ENCODE results near the gene ZCCHC14. TPM values are rescaled to one million over a fixed set of nuclear protein-coding genes. Genes with fewer than 3 reads are reported as not detected.

Gene ZCCHC14
- polyA plus RNA-seq, 2 donors: 6.8 to 8.0 TPM

GRCh38 chr16:87454391-87454790 lies 38.4 kb downstream of the ZCCHC14 start:
- WGBS, 2 donors: 92 to 96% methylated on average over 3 of the region's 3 CpGs
- H3K9me3 ChIP-seq (ENCODE audit: control insufficient read depth in 2 of 2, insufficient read depth in 1 of 2, low read depth in 1 of 2, low read length in 1 of 2): no peaks in the 10 kb centered on the region
- no peaks in the 10 kb centered on the region for H3K4me1 ChIP-seq (ENCODE audit: control insufficient read depth in 2 of 2, insufficient read depth in 2 of 2, low read length in 1 of 2)
- no peak overlapping the region for H3K27ac ChIP-seq (ENCODE audit: low read depth in 2 of 2, low read length in 1 of 2)
- H3K36me3 ChIP-seq (ENCODE audit: control insufficient read depth in 2 of 2, insufficient read depth in 2 of 2, low read length in 1 of 2): peaks cover 10 to 39% of the 10 kb centered on the region in 2 donors
- H3K27me3 ChIP-seq (ENCODE audit: control insufficient read depth in 1 of 2, insufficient read depth in 2 of 2, low read length in 2 of 2): no peaks in the 10 kb centered on the region
- no peak overlapping the region for H3K4me3 ChIP-seq (ENCODE audit: low read depth in 1 of 2, low read length in 2 of 2)

- H3K4me3 ChIP-seq (ENCODE audit: low read depth in 1 of 2, low read length in 2 of 2): no peak overlapping the region
- H3K27me3 ChIP-seq (ENCODE audit: control insufficient read depth in 1 of 2, insufficient read depth in 2 of 2, low read length in 2 of 2): no peaks in the 10 kb centered on the region
- no peaks in the 10 kb centered on the region for H3K9me3 ChIP-seq (ENCODE audit: control insufficient read depth in 2 of 2, insufficient read depth in 1 of 2, low read depth in 1 of 2, low read length in 1 of 2)
- peaks cover 10 to 32% of the 10 kb centered on the region in 2 donors for H3K36me3 ChIP-seq (ENCODE audit: control insufficient read depth in 2 of 2, insufficient read depth in 2 of 2, low read length in 1 of 2)
- H3K27ac ChIP-seq (ENCODE audit: low read depth in 2 of 2, low read length in 1 of 2): no peak overlapping the region
- H3K4me1 ChIP-seq (ENCODE audit: control insufficient read depth in 2 of 2, insufficient read depth in 2 of 2, low read length in 1 of 2): no peaks in the 10 kb centered on the region
- WGBS, 2 donors: 90% methylated on average over 14 of the region's 14 CpGs
These were observed 39.5 kb downstream of the ZCCHC14 start for GRCh38 chr16:87453326-87453725.

GRCh38 chr16:87451563-87452210 lies 41.1 kb downstream of the ZCCHC14 start:
- H3K4me1 ChIP-seq (ENCODE audit: control insufficient read depth in 2 of 2, insufficient read depth in 2 of 2, low read length in 1 of 2): no peaks in the 10 kb centered on the region
- peaks cover 10 to 26% of the 10 kb centered on the region in 2 donors for H3K36me3 ChIP-seq (ENCODE audit: control insufficient read depth in 2 of 2, insufficient read depth in 2 of 2, low read length in 1 of 2)
- H3K4me3 ChIP-seq (ENCODE audit: low read depth in 1 of 2, low read length in 2 of 2): no peak overlapping the region
- H3K9me3 ChIP-seq (ENCODE audit: control insufficient read depth in 2 of 2, insufficient read depth in 1 of 2, low read depth in 1 of 2, low read length in 1 of 2): no peaks in the 10 kb centered on the region
- 87% methylated on average over 18 of the region's 18 CpGs for WGBS, 2 donors
- no peak overlapping the region for H3K27ac ChIP-seq (ENCODE audit: low read depth in 2 of 2, low read length in 1 of 2)
- H3K27me3 ChIP-seq (ENCODE audit: control insufficient read depth in 1 of 2, insufficient read depth in 2 of 2, low read length in 2 of 2): no peaks in the 10 kb centered on the region

GRCh38 chr16:87448866-87449265 lies 44.0 kb downstream of the ZCCHC14 start:
- Histone ChIP-seq H3K4me3 (ENCODE audit: low read depth in 1 of 2, low read length in 2 of 2) (no peak overlapping the region), H3K27ac (ENCODE audit: low read depth in 2 of 2, low read length in 1 of 2) (no peak overlapping the region), H3K4me1 (ENCODE audit: control insufficient read depth in 2 of 2, insufficient read depth in 2 of 2, low read length in 1 of 2) (no peaks in the 10 kb centered on the region), H3K36me3 (ENCODE audit: control insufficient read depth in 2 of 2, insufficient read depth in 2 of 2, low read length in 1 of 2) (peaks cover 10 to 17% of the 10 kb centered on the region in 2 donors), H3K9me3 (ENCODE audit: control insufficient read depth in 2 of 2, insufficient read depth in 1 of 2, low read depth in 1 of 2, low read length in 1 of 2) (no peaks in the 10 kb centered on the region), H3K27me3 (ENCODE audit: control insufficient read depth in 1 of 2, insufficient read depth in 2 of 2, low read length in 2 of 2) (no peaks in the 10 kb centered on the region)
- 95 to 97% methylated on average over 12 of the region's 12 CpGs for WGBS, 2 donors

GRCh38 chr16:87447323-87447722 lies 45.5 kb downstream of the ZCCHC14 start:
- H3K9me3 ChIP-seq (ENCODE audit: control insufficient read depth in 2 of 2, insufficient read depth in 1 of 2, low read depth in 1 of 2, low read length in 1 of 2): no peaks in the 10 kb centered on the region
- H3K36me3 ChIP-seq (ENCODE audit: control insufficient read depth in 2 of 2, insufficient read depth in 2 of 2, low read length in 1 of 2): peaks cover 0 to 11% of the 10 kb centered on the region in 2 donors
- H3K4me3 ChIP-seq (ENCODE audit: low read depth in 1 of 2, low read length in 2 of 2): no peak overlapping the region
- WGBS, 2 donors: 72 to 83% methylated on average over 6 of the region's 6 CpGs
- H3K27ac ChIP-seq (ENCODE audit: low read depth in 2 of 2, low read length in 1 of 2): peak overlapping the region; percentile 64 to 66
- no peaks in the 10 kb centered on the region for H3K4me1 ChIP-seq (ENCODE audit: control insufficient read depth in 2 of 2, insufficient read depth in 2 of 2, low read length in 1 of 2)
- H3K27me3 ChIP-seq (ENCODE audit: control insufficient read depth in 1 of 2, insufficient read depth in 2 of 2, low read length in 2 of 2): no peaks in the 10 kb centered on the region

- no peaks in the 10 kb centered on the region for H3K9me3 ChIP-seq (ENCODE audit: control insufficient read depth in 2 of 2, insufficient read depth in 1 of 2, low read depth in 1 of 2, low read length in 1 of 2)
- no peak overlapping the region for H3K27ac ChIP-seq (ENCODE audit: low read depth in 2 of 2, low read length in 1 of 2)
- no peak overlapping the region for H3K4me3 ChIP-seq (ENCODE audit: low read depth in 1 of 2, low read length in 2 of 2)
- H3K27me3 ChIP-seq (ENCODE audit: control insufficient read depth in 1 of 2, insufficient read depth in 2 of 2, low read length in 2 of 2): no peaks in the 10 kb centered on the region
- H3K36me3 ChIP-seq (ENCODE audit: control insufficient read depth in 2 of 2, insufficient read depth in 2 of 2, low read length in 1 of 2): peaks cover 0 to 5% of the 10 kb centered on the region in 2 donors
- peaks cover 2 to 5% of the 10 kb centered on the region in 2 donors for H3K4me1 ChIP-seq (ENCODE audit: control insufficient read depth in 2 of 2, insufficient read depth in 2 of 2, low read length in 1 of 2)
- WGBS, 2 donors: 87 to 91% methylated on average over 7 of the region's 7 CpGs
These were observed 46.3 kb downstream of the ZCCHC14 start for GRCh38 chr16:87446479-87446878.

GRCh38 chr16:87445486-87445885 lies 47.3 kb downstream of the ZCCHC14 start:
- H3K27me3 ChIP-seq (ENCODE audit: control insufficient read depth in 1 of 2, insufficient read depth in 2 of 2, low read length in 2 of 2): no peaks in the 10 kb centered on the region
- no peak overlapping the region for H3K27ac ChIP-seq (ENCODE audit: low read depth in 2 of 2, low read length in 1 of 2)
- H3K4me3 ChIP-seq (ENCODE audit: low read depth in 1 of 2, low read length in 2 of 2): no peak overlapping the region
- 91 to 93% methylated on average over 7 of the region's 7 CpGs for WGBS, 2 donors
- H3K4me1 ChIP-seq (ENCODE audit: control insufficient read depth in 2 of 2, insufficient read depth in 2 of 2, low read length in 1 of 2): peaks cover 2 to 5% of the 10 kb centered on the region in 2 donors
- H3K36me3 ChIP-seq (ENCODE audit: control insufficient read depth in 2 of 2, insufficient read depth in 2 of 2, low read length in 1 of 2): peaks cover 0 to 4% of the 10 kb centered on the region in 2 donors
- no peaks in the 10 kb centered on the region for H3K9me3 ChIP-seq (ENCODE audit: control insufficient read depth in 2 of 2, insufficient read depth in 1 of 2, low read depth in 1 of 2, low read length in 1 of 2)

- Histone ChIP-seq H3K27me3 (ENCODE audit: control insufficient read depth in 1 of 2, insufficient read depth in 2 of 2, low read length in 2 of 2) (no peaks in the 10 kb centered on the region), H3K9me3 (ENCODE audit: control insufficient read depth in 2 of 2, insufficient read depth in 1 of 2, low read depth in 1 of 2, low read length in 1 of 2) (no peaks in the 10 kb centered on the region), H3K4me1 (ENCODE audit: control insufficient read depth in 2 of 2, insufficient read depth in 2 of 2, low read length in 1 of 2) (peaks cover 2 to 5% of the 10 kb centered on the region in 2 donors), H3K36me3 (ENCODE audit: control insufficient read depth in 2 of 2, insufficient read depth in 2 of 2, low read length in 1 of 2) (peaks cover 0 to 4% of the 10 kb centered on the region in 2 donors), H3K4me3 (ENCODE audit: low read depth in 1 of 2, low read length in 2 of 2) (no peak overlapping the region), H3K27ac (ENCODE audit: low read depth in 2 of 2, low read length in 1 of 2) (no peak overlapping the region)
- WGBS, 2 donors: 96 to 98% methylated on average over 3 of the region's 3 CpGs
These were observed 48.9 kb downstream of the ZCCHC14 start for GRCh38 chr16:87443964-87444363.

GRCh38 chr16:87443016-87443415 lies 49.8 kb downstream of the ZCCHC14 start:
- WGBS, 2 donors: 97 to 99% methylated on average over 8 of the region's 8 CpGs
- Histone ChIP-seq H3K36me3 (ENCODE audit: control insufficient read depth in 2 of 2, insufficient read depth in 2 of 2, low read length in 1 of 2) (peaks cover 0 to 3% of the 10 kb centered on the region in 2 donors), H3K4me1 (ENCODE audit: control insufficient read depth in 2 of 2, insufficient read depth in 2 of 2, low read length in 1 of 2) (peaks cover 2 to 5% of the 10 kb centered on the region in 2 donors), H3K27ac (ENCODE audit: low read depth in 2 of 2, low read length in 1 of 2) (no peak overlapping the region), H3K27me3 (ENCODE audit: control insufficient read depth in 1 of 2, insufficient read depth in 2 of 2, low read length in 2 of 2) (no peaks in the 10 kb centered on the region), H3K4me3 (ENCODE audit: low read depth in 1 of 2, low read length in 2 of 2) (no peak overlapping the region), H3K9me3 (ENCODE audit: control insufficient read depth in 2 of 2, insufficient read depth in 1 of 2, low read depth in 1 of 2, low read length in 1 of 2) (no peaks in the 10 kb centered on the region)

- H3K4me1 ChIP-seq (ENCODE audit: control insufficient read depth in 2 of 2, insufficient read depth in 2 of 2, low read length in 1 of 2): peaks cover 2 to 5% of the 10 kb centered on the region in 2 donors
- no peak overlapping the region for H3K4me3 ChIP-seq (ENCODE audit: low read depth in 1 of 2, low read length in 2 of 2)
- H3K27ac ChIP-seq (ENCODE audit: low read depth in 2 of 2, low read length in 1 of 2): no peak overlapping the region
- H3K27me3 ChIP-seq (ENCODE audit: control insufficient read depth in 1 of 2, insufficient read depth in 2 of 2, low read length in 2 of 2): no peaks in the 10 kb centered on the region
- peaks cover 0 to 3% of the 10 kb centered on the region in 2 donors for H3K36me3 ChIP-seq (ENCODE audit: control insufficient read depth in 2 of 2, insufficient read depth in 2 of 2, low read length in 1 of 2)
- 87 to 90% methylated on average over 4 of the region's 4 CpGs for WGBS, 2 donors
- H3K9me3 ChIP-seq (ENCODE audit: control insufficient read depth in 2 of 2, insufficient read depth in 1 of 2, low read depth in 1 of 2, low read length in 1 of 2): no peaks in the 10 kb centered on the region
These were observed 50.2 kb downstream of the ZCCHC14 start for GRCh38 chr16:87442581-87442966.
